ENCODE data around the gene PRSS16.

PRSS16 gene

GRCh38 chr6:27228963-27229477 is 18.5 kb upstream of the PRSS16 start:
- no peak overlapping the region for H3K4me3 ChIP-seq (ENCODE audit: low read depth, low read length)
- no peak for TF ChIP-seq CTCF (IDR thresholded peaks at IDR 0.05; ENCODE audit: low read depth, low read length)
- DNase-seq = no peak
- no peaks in the 10 kb centered on the region for H3K36me3 ChIP-seq
- H3K27ac ChIP-seq = no peak overlapping the region
- H3K27me3 ChIP-seq (ENCODE audit: insufficient read depth, low read depth, severe bottlenecking) = peaks cover 93% of the 10 kb centered on the region
- peaks cover 32% of the 10 kb centered on the region for H3K9me3 ChIP-seq (ENCODE audit: severe bottlenecking)

DNA sequence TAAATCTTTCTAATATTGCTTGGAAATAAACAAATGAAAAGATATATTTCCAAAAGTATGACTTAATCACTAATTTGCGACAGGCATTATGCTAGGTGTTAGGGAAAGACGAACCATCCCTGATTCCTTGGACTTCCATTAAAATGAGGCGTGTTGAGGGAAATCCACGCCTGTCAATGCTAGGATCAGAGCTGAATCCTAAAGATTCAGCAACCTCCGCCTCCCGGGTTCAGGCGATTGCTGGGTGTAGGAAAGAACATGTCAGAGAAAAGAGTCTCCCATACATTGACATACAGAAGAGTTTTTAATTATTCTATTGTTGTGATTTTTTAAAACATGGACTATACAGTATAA is 16.8 kb upstream of the PRSS16 start:
- no peak for DNase-seq
- H3K4me3 ChIP-seq (ENCODE audit: low read depth, low read length) = no peak overlapping the region
- peaks cover 93% of the 10 kb centered on the region for H3K27me3 ChIP-seq (ENCODE audit: insufficient read depth, low read depth, severe bottlenecking)
- H3K36me3 ChIP-seq = no peaks in the 10 kb centered on the region
- peaks cover 27% of the 10 kb centered on the region for H3K9me3 ChIP-seq (ENCODE audit: severe bottlenecking)
- TF ChIP-seq CTCF (IDR thresholded peaks at IDR 0.05; ENCODE audit: low read depth, low read length) = no peak
- H3K27ac ChIP-seq = no peak overlapping the region

DNA sequence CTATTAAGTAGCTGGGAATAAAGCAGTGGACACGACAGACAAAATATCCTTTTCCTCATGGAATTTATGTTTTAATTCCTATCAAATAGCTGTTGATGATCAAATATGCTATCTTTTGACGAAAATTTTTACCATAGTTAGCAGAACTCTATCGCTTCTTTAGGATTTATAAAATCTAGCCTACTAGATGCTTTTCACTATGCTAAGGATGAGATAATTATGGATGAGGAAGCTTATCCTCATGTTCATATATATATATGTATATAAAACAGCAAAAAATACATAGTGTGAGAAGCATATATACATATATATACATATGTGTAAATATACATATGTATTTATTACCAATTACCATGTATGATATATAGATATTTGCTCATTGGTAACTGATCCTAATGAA is 12.9 kb upstream of the PRSS16 start:
- no peak overlapping the region for H3K4me3 ChIP-seq (ENCODE audit: low read depth, low read length)

DNA sequence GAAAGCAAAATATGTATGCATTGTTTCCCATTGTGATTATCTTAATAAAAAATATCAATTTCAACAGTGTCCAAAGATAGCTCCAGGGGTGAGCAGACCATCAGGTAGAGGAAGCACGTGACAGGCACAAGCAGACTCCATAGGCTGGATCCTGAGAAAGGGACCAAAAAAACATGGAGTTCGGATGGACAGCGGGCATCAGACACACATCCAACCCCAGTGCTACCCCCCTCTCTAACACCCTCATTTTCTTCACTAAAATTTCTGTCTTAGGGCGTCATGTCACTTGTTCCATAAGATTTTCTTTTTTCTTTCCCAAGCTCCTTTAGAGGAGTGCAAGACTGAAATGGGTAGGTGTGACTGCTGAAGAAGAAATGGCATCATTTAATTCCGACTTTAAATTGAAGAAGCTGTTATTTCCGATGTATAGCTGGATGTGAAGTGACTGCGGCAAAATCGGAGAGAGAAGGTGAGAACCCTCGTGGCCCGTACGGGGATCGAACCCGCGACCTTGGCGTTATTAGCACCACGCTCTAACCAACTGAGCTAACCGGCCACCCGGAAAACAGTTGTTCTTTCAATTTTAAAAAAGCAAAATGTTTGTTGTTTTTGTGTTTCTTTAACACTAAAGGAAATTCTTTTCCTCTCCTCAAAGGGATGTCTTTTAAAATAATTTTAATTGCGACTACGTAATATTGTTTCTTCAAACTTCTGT is 10.3 kb upstream of the PRSS16 start:
- no peak for DNase-seq
- Histone ChIP-seq H3K36me3 (no peaks in the 10 kb centered on the region), H3K4me3 (ENCODE audit: low read depth, low read length) (no peak overlapping the region), H3K27me3 (ENCODE audit: insufficient read depth, low read depth, severe bottlenecking) (peaks cover 91% of the 10 kb centered on the region), H3K9me3 (ENCODE audit: severe bottlenecking) (peaks cover 45% of the 10 kb centered on the region), H3K27ac (no peak overlapping the region)
- no peak for TF ChIP-seq CTCF (IDR thresholded peaks at IDR 0.05; ENCODE audit: low read depth, low read length)

More for the DNA sequence above, 12.9 kb upstream of the PRSS16 start:
- no peaks in the 10 kb centered on the region for H3K36me3 ChIP-seq
- peaks cover 41% of the 10 kb centered on the region for H3K9me3 ChIP-seq (ENCODE audit: severe bottlenecking)
- no peak for DNase-seq
- TF ChIP-seq CTCF (IDR thresholded peaks at IDR 0.05; ENCODE audit: low read depth, low read length) = no peak
- H3K27me3 ChIP-seq (ENCODE audit: insufficient read depth, low read depth, severe bottlenecking) = peaks cover 90% of the 10 kb centered on the region
- H3K27ac ChIP-seq = no peak overlapping the region

DNA sequence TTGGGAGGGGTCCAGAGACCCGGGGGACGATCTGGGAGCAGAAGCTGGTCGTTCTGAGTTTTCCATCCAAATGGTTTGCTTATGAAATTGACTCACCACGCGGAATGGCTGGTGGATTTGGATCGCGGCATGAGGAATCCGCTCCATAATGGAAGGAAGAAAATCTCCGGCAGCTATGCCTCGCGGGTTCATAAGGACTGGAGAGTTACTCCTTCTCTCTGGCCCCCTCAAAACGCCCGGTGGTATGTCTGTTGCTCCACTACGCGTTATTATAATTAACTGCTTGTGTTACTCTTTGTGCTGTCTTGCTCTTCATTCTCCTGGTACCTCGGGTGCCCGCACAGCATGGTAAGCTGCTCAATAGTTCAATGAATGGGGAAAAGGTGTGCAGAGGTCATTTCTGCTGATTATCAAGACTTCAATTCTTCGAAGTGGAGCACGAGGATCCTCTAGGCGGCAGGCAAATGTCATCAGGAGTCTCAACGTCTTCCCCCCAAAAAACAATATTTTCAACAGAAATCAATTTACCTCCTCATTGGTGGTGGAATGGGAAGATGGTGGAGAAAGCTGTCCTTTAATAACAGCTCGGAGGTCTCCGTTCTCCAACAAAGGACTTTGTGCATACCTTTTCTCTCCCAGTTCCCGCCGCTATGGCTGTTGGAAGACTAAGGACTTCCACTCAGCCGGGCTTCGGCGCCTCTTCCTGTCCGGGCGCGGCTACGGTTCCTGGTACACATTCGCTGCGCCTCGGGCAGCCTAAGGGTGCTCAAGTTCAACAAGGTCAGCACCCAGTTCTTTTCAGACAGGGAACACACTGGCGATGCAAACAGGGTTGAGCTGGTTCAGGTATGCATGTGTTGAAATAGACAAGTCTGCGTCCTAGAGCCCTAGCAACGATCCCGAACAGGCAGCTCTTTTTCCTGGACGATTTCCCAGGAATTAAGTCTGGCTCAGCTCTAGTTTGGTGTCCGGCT is 9.2 kb upstream of the PRSS16 start:
- Histone ChIP-seq H3K27ac (no peak overlapping the region), H3K4me3 (ENCODE audit: low read depth, low read length) (no peak overlapping the region), H3K9me3 (ENCODE audit: severe bottlenecking) (peaks cover 56% of the 10 kb centered on the region), H3K27me3 (ENCODE audit: insufficient read depth, low read depth, severe bottlenecking) (peaks cover 95% of the 10 kb centered on the region), H3K36me3 (no peaks in the 10 kb centered on the region)
- no peak for DNase-seq
- no peak for TF ChIP-seq CTCF (IDR thresholded peaks at IDR 0.05; ENCODE audit: low read depth, low read length)

Data from WERI-Rb-1 (cell line).